Activated CD4-positive, alpha-beta T cell treated with anti-CD3 and anti-CD28 coated beads, Interleukin-2, amount 10 ng/mL, durations not matched to agents 7 days and 5 days (primary cell): Measurements from ENCODE around the gene SLC6A18. TPM values are rescaled to one million over a fixed set of nuclear protein-coding genes. Genes with fewer than 3 reads are reported as not detected.

Source experiments
- CTCF ChIA-PET: fragments of 350-600 bp; sonication (Branson Sonifier 250); formaldehyde crosslinking; loops from one replicate; lab custom pipeline; 2021; ENCODE audit warnings: antibody characterized with exemption; lab: Charles Lee
- POLR2A ChIA-PET: fragments of 350-600 bp; sonication (Branson Sonifier 250); formaldehyde crosslinking; loops from one replicate; lab custom pipeline; 2021; ENCODE audit warnings: antibody characterized with exemption; lab: Charles Lee
- DNase-seq: peaks from one replicate; pipeline ENCODE4 v3.0.0-alpha.2; 2020
- H3K27ac Mint-ChIP-seq: one replicate; pipeline ENCODE4 v1.8.0; 2021; ENCODE audit warnings: mild to moderate bottlenecking, moderate library complexity, mixed read lengths
- H3K27me3 Mint-ChIP-seq: one replicate; pipeline ENCODE4 v1.8.0; 2021; ENCODE audit warnings: mixed read lengths
- H3K36me3 Mint-ChIP-seq: one replicate; pipeline ENCODE4 v1.8.0; 2021; ENCODE audit warnings: low read depth, mixed read lengths
- H3K4me1 Mint-ChIP-seq: one replicate; pipeline ENCODE4 v1.8.0; 2021; ENCODE audit warnings: mixed read lengths
- H3K4me3 Mint-ChIP-seq: one replicate; pipeline ENCODE4 v1.8.0; 2021; ENCODE audit warnings: mild to moderate bottlenecking, moderate library complexity, mixed read lengths
- H3K9me3 Mint-ChIP-seq: one replicate; pipeline ENCODE4 v1.8.0; 2021; ENCODE audit warnings: mixed read lengths
- total RNA-seq, 2 experiments: library from RNA; stranded (reverse); gene quantifications; one replicate each; pipeline ENCODE4 v1.2.3, GENCODE V29; 2021

SLC6A18 gene
- total RNA-seq, 2 experiments from 2014 or later: not detected

GRCh38 chr5:1295650-1296037 is 70.5 kb downstream of the SLC6A18 start:
- no peak for DNase-seq
- H3K36me3 Mint-ChIP-seq: no peaks in the 10 kb centered on the region
- no peaks in the 10 kb centered on the region for H3K27me3 Mint-ChIP-seq
- H3K4me3 Mint-ChIP-seq: peak overlapping the region; percentile 40
- ChIA-PET CTCF (no interaction called here), POLR2A (no interaction called here)
- no peak overlapping the region for H3K27ac Mint-ChIP-seq
- no peaks in the 10 kb centered on the region for H3K9me3 Mint-ChIP-seq
- peaks cover 6% of the 10 kb centered on the region for H3K4me1 Mint-ChIP-seq

Other genes with a start within 250 kb of the SLC6A18 start
- 1 to 10 TPM; 1.4 to 1.8 TPM for gene NKD2, start 216.6 kb upstream of the SLC6A18 start, total RNA-seq
- 100 to 1,000 TPM; 102 to 120 TPM for gene SLC12A7, start 113.3 kb upstream of the SLC6A18 start, total RNA-seq
- not detected for gene SLC6A19, start 23.8 kb upstream of the SLC6A18 start, total RNA-seq
- 1 to 10 TPM; 3.4 to 5.6 TPM for gene TERT, start 69.7 kb downstream of the SLC6A18 start, total RNA-seq
- gene CLPTM1L, start 119.7 kb downstream of the SLC6A18 start, total RNA-seq: 100 to 1,000 TPM; 122 to 123 TPM
- gene SLC6A3, start 220.1 kb downstream of the SLC6A18 start, total RNA-seq: under 1 TPM in 1 of 2 experiments, not detected in 1; 0.08 TPM